Measurements from ENCODE around the gene SBF2.
"Not testable (repeated sequence)": the region's sequence is repeated elsewhere in the genome, so short reads cannot be mapped to it uniquely, and the experiment has no call there.

SBF2 gene

DNA sequence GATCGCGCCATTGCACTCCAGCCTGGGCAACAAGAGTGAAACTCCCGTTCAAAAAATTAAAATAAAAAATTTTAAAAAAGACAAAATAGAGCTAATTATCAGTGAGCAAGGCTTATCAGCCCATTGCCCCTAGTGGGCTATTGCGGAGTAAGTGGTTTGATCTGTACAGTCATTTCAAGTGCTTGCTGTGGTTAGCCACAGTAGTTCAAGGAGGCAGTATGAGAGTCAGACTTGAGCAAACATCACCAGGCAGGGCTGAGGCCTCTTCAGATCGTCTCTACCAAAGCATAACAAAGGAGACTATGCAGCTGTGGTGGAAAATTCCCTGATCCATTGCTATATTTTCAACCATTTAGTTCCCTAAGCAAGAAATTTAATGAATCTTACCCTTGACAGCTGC is 4.3 kb upstream of the SBF2 start:
- no peak for DNase-seq

DNA sequence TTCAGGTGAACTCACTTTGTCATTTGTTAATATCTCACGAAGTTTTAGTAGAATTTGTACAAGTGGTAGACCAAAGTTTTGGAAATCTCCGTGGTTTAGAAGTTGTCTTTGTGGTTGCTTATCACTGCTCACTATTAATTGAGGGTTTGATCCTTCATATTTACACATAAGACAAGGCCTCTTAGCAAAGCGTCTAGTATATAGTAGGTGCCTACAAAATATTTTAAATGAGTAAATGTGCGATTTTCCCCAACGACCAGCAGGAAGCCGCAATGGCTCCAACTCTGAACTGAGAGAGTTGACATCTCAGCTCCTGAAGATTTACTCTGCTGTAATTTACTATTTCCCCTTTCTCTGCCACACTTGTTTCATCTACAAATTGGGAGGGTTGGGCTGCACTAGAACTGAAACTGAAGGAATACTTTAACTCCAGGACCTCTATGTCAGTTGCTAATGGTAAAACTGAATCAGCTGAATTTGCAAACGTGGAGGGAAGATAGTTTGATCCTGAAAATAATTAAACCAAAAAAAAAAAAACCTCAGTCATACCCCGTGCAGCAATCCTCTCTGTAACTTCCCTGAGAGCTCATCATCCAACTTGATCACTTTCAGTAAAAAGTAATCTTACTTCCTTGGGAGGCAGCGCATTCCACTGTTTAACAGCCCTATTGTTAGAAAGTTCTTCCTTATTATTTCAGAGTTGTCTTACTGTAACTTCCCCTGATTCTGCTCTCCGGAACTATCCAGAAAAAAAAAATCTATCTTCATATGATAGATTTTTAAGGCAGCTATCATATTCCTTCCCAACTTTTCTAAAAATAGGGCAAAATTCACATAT is 1.3 kb upstream of the SBF2 start:
- no peak for DNase-seq

DNA sequence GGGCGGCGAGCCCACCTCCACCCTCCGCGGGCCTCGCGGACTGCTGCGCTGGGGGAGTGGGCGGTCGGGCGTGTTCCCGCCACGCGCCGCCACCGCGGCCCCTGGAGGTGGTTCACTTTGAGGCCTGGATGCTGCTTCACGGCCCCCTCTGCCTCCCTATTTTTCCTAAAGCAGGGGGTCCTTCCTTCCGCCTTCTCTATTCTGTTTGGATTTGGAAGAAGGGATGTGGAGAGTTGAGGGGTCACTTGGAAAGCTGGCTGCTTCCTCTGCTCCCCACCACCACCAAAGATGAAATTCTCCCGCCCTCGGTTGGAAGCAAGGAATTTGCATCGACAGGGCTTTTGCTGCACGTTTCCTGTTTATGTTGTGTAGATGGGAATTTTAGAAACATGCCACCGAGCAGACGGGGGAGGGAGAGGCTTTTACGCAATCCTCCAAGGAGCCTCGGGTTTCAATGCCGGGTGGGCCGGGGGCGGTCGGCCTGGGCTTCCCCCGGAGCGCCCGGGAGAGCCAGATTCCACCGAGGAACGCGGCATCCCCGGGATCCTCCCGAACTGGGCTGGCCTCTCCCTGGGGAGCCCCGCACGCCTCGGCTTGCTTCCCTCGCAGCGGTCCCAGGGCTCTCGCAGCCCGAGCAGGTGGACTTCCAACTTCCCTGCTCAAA is 403 bp upstream of the SBF2 start:
- DNase-seq, result no peak

- DNase-seq, result no peak
Measured at GRCh38 chr11:10291801-10292638, 2.0 kb downstream of the SBF2 start.

DNA sequence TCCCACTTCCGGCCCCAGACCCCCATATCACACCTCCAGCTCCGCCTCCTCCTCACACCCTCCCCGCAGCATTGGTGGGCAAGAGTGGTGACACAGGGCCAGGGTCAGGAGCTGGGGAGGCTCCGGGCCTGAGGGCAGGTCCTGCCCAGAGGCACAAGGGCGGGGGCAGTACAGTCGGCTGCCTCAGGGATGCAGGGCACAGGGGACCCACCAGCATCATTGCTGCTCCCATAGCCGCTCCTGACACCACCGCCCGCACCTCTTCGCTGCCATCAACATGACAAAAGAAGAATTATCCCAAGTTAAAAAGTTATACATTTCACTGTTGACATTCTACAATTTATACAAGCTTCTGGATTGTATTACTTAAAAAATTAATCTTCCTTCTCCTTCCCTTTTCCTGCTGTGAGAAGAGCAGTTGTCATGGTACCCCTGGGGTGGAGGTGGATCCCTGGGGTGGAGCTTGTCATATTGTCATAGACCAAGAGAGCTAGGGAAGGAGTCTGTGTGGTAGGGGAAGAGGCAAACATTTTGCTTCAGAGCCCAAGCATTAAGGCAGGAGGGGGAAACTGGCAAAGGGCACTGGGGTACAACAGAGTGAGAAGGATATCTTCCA is 4.1 kb downstream of the SBF2 start:
- no peak for DNase-seq

DNA sequence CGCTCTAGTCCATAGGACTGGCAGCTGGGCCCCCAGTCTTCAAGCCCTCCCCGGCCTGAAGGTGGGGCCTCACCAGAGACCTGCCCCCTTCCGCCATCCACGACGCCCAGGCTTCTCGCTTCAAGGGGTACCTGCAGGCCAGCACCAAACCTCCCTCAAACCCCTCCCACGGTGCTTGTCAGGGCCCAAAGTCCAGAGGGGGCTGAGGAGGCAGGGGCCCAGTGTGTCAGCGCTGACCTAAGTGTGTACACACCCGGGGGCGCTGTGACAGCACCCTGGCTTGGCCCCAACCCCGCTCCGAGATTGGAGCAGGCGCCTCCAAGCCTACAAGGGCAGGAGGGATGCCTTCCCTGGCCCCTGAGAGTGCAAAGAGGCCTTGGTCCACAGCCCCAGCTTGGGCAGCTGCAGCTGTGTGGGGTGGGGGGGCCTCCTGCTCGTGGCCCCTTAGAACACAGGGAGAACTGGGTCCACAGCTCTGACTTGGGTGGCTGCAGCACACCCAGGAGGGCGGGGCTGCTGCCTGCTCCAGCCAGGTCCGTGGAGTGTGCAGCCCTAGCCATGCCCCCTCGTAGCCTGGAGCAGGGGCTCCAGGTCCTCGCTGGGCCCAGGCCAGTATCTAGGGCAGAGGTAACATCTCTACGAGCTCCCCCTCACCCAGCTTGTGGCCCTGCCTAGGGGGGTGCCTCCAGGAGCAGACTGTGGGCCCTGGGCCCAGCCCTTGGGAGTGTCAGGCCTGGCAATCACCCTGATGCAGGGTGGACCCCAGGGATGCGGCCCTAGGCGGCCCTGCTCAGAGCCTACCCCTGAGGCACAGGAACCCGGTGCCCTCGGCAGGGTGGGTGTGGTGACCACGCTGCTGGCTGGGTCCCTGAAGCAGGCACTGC is 4.9 kb downstream of the SBF2 start:
- DNase-seq, result no peak

- DNase-seq, result no peak
Measured at GRCh38 chr11:10287766-10288715, 6.0 kb downstream of the SBF2 start.

GRCh38 chr11:10287140-10287539 is 6.9 kb downstream of the SBF2 start:
- DNase-seq, result no peak

- no peak for DNase-seq
Measured at GRCh38 chr11:10285148-10285802, 8.7 kb downstream of the SBF2 start.

GRCh38 chr11:10283991-10284390 is 10.0 kb downstream of the SBF2 start:
- DNase-seq, result no peak

DNA sequence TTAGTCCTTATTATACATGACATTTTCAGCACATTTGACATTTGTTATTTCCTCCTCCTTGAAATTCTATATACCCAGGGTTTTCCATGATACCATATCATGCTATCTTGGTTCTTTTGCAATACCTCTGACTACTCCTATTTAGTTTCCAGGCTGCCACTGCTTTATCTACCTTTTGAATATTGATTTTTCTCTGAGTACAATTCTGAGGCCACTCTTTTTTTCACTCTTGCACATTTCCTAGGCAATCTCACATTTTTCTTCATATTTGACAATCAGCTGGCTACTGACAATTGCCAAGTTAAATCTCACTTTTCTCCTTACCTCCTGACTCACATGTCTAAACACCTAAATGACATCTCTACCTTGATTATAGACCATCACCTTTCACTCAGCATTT is 11.9 kb downstream of the SBF2 start:
- no peak for DNase-seq

DNA sequence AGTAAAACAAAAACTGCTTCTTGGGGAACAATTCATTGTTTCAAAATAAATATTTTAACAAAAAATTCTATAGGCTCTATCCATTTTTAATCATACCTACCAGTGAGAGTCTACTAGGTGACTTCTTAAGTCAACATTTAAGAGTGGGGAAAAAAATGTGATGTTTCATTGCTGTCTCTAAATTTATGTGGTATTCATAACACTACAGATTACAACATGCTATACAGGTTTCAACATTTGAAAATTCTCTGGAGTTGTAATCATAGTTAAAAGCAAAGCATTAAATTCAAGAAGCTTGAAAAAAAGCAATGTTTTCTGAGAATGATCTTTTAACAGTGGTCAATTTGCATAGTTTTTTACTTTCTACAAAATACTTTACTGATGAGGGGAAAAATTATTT is 18.3 kb downstream of the SBF2 start:
- no peak for DNase-seq

- DNase-seq, result no peak
Measured at GRCh38 chr11:10274726-10275125, 19.3 kb downstream of the SBF2 start.

DNA sequence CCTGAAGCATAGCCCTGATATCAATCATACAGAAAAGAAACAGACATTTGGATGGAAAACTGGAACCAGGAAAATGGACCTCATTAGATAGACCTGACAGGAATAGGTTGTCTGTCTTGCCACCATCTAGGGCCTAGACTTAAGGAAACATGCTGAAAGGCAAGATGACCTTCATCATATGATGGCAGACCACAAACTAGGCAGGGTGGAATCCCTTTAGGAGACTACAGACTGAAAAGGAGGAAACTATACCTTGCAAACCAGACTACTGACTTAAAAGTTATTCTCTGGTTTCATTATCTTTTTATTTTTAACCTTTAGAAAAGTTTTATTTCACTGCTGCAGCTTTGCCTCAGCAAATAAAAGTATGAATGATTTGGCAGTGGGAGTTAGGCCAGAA is 20.3 kb downstream of the SBF2 start:
- no peak for DNase-seq

DNA sequence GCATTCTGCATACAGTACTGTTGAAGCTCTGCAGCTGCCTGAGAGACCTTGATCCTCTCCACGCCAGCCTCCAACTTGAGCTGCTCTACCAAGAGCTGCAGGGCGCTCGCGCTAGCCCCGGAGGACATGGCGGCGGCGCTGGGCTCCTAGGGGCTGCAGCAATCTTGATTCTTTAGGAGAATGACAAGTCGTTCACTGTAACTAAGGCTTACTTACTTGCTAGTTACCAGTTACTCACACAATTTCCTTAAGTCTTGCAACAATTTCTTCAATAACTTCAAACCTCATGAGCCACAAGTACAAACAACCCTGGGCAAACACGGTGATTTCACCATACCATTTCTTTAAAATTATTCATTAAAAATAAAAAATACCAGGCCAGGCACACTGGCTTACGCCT is 21.9 kb downstream of the SBF2 start:
- no peak for DNase-seq

GRCh38 chr11:10268746-10269488 is 25.1 kb downstream of the SBF2 start:
- DNase-seq, result no peak

GRCh38 chr11:10267821-10268220 is 26.2 kb downstream of the SBF2 start:
- DNase-seq, result no peak

DNA sequence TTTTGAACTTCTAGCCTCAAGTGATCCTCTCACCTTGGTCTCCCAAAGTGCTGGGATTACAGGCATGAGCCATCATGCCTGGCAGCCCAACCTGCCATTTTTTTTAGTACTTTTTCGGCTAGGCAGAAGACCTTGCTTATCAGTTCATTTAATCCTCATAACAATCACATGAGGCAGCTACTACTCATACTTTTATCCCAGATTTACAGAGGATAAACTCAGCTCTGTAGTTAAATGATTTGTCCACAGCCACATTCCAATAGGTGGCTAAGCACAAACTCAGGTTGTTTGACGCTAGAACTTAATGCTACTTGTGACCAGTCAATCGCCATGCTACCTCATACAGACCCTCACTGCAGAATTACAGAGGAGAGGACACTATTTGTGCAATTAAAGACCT is 28.1 kb downstream of the SBF2 start:
- no peak for DNase-seq

- not testable (repeated sequence) for DNase-seq
Measured at GRCh38 chr11:10264716-10265115, 29.3 kb downstream of the SBF2 start.

DNA sequence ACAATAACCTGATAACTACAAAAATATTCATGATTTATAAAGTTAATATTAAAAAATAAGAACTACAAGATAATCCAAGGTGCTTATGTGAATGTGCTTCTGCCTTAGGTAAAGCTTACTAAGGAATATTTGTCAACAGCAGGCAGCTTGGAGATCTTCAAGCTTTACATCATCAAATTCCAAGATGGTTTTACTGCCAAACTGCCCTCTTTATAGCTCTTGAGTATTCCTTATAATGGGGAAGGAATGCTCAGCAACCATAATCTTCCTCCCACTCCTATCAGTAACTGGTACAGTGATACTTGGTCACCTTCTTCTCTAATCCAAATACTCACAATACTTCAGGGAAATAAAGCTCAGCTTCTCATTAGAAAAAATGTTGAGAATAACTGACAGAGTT is 30.1 kb downstream of the SBF2 start:
- DNase-seq, result no peak

Data from NCI-H748 treated with DMSO at 0.1 percent for 48 hours (cell line).